ENCODE results near the gene RGL2. TPM values are rescaled to one million over a fixed set of nuclear protein-coding genes. Genes with fewer than 3 reads are reported as not detected.
A peak's percentile ranks its signal among the peaks of the same experiment; 100 is the strongest.

RGL2 gene
- total and polyA plus RNA-seq, 2 donors (not counting 1 experiment from before 2014, with no cell fraction given), result 98.5 to 133 TPM

- peaks cover 6% of the 10 kb centered on the region for H3K79me2 ChIP-seq (ENCODE audit: control insufficient read depth, insufficient read depth, low read length)
- H3K4me3 ChIP-seq (ENCODE audit: control extremely low read depth in 1 of 5, extremely low read depth in 1 of 5, insufficient read depth in 1 of 5, low read depth in 2 of 5, low read length in 4 of 5), result peak overlapping the region in 4 of 5 experiments; percentile 13 to 59 (median 42)
- H3K27ac ChIP-seq (ENCODE audit: low read length in 2 of 2), result peak overlapping the region; percentile 92 to 93
- CTCF ChIA-PET, result interaction anchor here (0.6 to 4.4 kb wide), 26 partner anchors 9 to 345 kb away, joined by 3 to 50 read pairs (median 4); partner anchors contain the start of genes B3GALT4, KIFC1, PFDN6 and RGL2
- intact Hi-C loops (cut with micrococcal nuclease), result loop anchor here (1.0 to 2.0 kb wide), 8 partner anchors 22 to 96 kb away; partner anchors contain the start of genes B3GALT4, KIFC1, PFDN6 and TAPBP
- no peaks in the 10 kb centered on the region for H4K20me1 ChIP-seq (ENCODE audit: control insufficient read depth, insufficient read depth, low read length, poor library complexity, severe bottlenecking)
- H3K9me3 Mint-ChIP-seq (ENCODE audit: insufficient read depth), result no peaks in the 10 kb centered on the region
- peak overlapping the region; percentile 81 for H3K4me3 Mint-ChIP-seq
- DNase-seq (peak; percentile 91), ATAC-seq (ENCODE audit: low read depth) (peak; percentile 31)
- POLR2A ChIA-PET, result interaction anchor here (0.5 to 3.2 kb wide), 14 partner anchors 16 to 373 kb away, joined by 3 to 40 read pairs (median 7); partner anchors contain the start of genes B3GALT4, PFDN6, PHF1 and RGL2
- peaks cover 40 to 50% of the 10 kb centered on the region in 2 donors for H3K4me1 ChIP-seq (ENCODE audit: control insufficient read depth in 2 of 2, insufficient read depth in 2 of 2, low read length in 2 of 2)
- peak overlapping the region; percentile 73 for H3K4me2 ChIP-seq (replicated peaks; ENCODE audit: low read depth, low read length, poor library complexity, severe bottlenecking)
- no peaks in the 10 kb centered on the region for H3K36me3 ChIP-seq (replicated peaks in 1 of 2; ENCODE audit: control extremely low read depth in 1 of 2, control insufficient read depth in 1 of 2, extremely low read depth in 1 of 2, insufficient read depth in 2 of 2, low read length in 1 of 2)
- H3K27me3 Mint-ChIP-seq, result no peaks in the 10 kb centered on the region
- H2AFZ ChIP-seq (ENCODE audit: insufficient read depth, low read depth, low read length, poor library complexity, severe bottlenecking), result no peak overlapping the region
- H3K4me1 Mint-ChIP-seq, result peaks cover 36% of the 10 kb centered on the region
- H3K9ac ChIP-seq (ENCODE audit: low read length), result peak overlapping the region; percentile 56
- TF ChIP-seq EZH2 (IDR thresholded peaks at IDR 0.05; ENCODE audit: borderline replicate concordance, insufficient read depth, low read depth, low read length, poor library complexity, severe bottlenecking), result no peak
- TF ChIP-seq, protein P1, sequence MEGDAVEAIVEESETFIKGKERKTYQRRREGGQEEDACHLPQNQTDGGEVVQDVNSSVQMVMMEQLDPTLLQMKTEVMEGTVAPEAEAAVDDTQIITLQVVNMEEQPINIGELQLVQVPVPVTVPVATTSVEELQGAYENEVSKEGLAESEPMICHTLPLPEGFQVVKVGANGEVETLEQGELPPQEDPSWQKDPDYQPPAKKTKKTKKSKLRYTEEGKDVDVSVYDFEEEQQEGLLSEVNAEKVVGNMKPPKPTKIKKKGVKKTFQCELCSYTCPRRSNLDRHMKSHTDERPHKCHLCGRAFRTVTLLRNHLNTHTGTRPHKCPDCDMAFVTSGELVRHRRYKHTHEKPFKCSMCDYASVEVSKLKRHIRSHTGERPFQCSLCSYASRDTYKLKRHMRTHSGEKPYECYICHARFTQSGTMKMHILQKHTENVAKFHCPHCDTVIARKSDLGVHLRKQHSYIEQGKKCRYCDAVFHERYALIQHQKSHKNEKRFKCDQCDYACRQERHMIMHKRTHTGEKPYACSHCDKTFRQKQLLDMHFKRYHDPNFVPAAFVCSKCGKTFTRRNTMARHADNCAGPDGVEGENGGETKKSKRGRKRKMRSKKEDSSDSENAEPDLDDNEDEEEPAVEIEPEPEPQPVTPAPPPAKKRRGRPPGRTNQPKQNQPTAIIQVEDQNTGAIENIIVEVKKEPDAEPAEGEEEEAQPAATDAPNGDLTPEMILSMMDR (IDR thresholded peaks at IDR 0.05), result peak; percentile 79
- H3K9me3 ChIP-seq (ENCODE audit: control extremely low read depth in 1 of 3, control insufficient read depth in 2 of 3, insufficient read depth in 1 of 3, low read length in 2 of 3), result peaks cover 0 to 6% (median 0%) of the 10 kb centered on the region in 3 donors
- peak overlapping the region; percentile 94 for H3K27ac Mint-ChIP-seq
- H3K27me3 ChIP-seq (replicated peaks in 1 of 4; ENCODE audit: control extremely low read depth in 1 of 4, control insufficient read depth in 3 of 4, insufficient read depth in 4 of 4, low read length in 3 of 4), result no peaks in the 10 kb centered on the region
- 8% methylated on average over 10 of the region's 22 CpGs for WGBS (ENCODE audit: insufficient coverage)
Observed at GRCh38 chr6:33344701-33345697, 46.3 kb upstream of the RGL2 start.

Data from B cell (primary cell).